ENCODE measurements around the gene GSE1. TPM values are rescaled to one million over a fixed set of nuclear protein-coding genes. Genes with fewer than 3 reads are reported as not detected.

Gene GSE1
- polyA plus RNA-seq (ENCODE audit: insufficient read length) = 70.2 TPM

DNA sequence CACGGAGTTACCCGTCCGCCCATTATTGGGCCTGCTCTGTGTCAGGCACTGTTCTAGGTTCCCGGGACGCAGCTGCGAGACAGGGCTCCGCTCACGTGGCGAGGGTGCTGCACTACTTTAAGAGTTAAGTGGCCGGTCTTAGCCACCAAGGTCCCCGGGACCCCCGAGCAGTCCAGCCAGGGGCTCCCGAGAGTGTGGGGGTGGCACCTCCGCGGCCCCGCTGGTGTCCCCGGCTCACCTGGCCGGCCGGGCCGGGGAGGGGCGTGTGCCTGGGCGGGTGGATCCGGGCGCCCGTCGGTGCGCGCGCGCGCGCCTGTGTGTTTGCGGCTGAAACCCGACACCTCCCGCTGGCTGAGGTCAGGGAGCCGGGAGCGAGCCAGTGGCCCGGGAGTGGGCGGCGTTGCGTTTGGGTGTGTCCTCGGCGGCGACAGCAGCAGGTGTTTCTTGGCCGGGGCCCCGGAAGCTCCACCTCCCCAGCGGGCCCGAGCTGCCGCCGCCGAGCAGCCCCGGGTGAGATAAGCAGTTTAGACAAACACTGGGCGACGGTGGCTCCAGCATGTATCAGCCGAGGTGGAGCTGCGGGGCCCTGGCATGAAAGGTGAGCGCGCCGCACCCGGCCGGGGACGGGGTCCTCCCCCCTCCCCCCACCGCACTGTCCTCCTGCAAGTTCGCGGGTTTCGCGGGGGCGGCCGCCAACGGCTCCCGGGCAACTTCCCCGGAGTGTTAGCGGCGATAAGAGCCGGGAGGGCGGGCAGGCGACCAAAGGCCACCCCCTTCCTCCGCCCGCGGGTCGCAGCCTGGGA, at the start of gene GSE1:
Gene GSE1, plus strand, starts transcription at position 522 of the 803 bp plus-strand sequence. Its CDS starts 70 bp downstream, at position 592.
- peak; percentile 84 for DNase-seq

GRCh38 chr16:85563515-85564276, 49.4 kb upstream of the GSE1 start:
- no peak for DNase-seq

- DNase-seq = no peak
Observed at GRCh38 chr16:85564277-85565051, 48.7 kb upstream of the GSE1 start.

- no peak for DNase-seq
Observed at GRCh38 chr16:85565340-85565739, 47.8 kb upstream of the GSE1 start.

- DNase-seq = no peak
Observed at GRCh38 chr16:85565801-85566526, 47.2 kb upstream of the GSE1 start.

DNA sequence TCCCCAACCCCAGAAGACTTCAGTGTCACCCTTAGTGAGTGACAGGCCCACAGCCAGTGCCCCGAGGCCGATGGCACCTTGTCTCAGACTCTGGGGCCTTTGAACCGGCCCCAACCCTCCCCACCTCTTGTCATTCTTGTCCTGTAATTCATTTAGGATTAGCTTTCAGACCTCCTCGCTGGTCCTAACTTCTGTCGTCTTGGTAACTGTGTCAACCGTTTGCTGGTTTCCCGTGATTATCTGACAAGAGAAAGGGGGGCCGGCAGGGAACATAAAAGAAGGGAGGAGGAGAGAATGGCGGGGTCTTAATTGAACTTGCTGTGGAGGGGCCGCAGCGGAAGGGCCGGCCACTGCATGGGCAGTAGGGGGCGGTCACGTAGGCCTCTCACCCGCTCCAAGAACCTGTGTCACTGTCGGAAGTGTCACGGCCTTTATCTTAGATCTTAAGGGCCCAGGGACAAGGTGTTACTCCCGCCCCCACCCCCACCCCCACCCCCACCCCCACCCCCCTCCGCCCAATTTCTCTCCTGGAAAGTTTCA, 46.5 kb upstream of the GSE1 start:
- no peak for DNase-seq

- no peak for DNase-seq
Observed at GRCh38 chr16:85567101-85567866, 45.8 kb upstream of the GSE1 start.

- no peak for DNase-seq
Observed at GRCh38 chr16:85567935-85568334, 45.2 kb upstream of the GSE1 start.

- no peak for DNase-seq
Observed at GRCh38 chr16:85568519-85568918, 44.6 kb upstream of the GSE1 start.

- DNase-seq = no peak
Observed at GRCh38 chr16:85569039-85569614, 44.0 kb upstream of the GSE1 start.

- DNase-seq = no peak
Observed at GRCh38 chr16:85569615-85570212, 43.4 kb upstream of the GSE1 start.

GRCh38 chr16:85570213-85570734, 42.8 kb upstream of the GSE1 start:
- DNase-seq = no peak

DNA sequence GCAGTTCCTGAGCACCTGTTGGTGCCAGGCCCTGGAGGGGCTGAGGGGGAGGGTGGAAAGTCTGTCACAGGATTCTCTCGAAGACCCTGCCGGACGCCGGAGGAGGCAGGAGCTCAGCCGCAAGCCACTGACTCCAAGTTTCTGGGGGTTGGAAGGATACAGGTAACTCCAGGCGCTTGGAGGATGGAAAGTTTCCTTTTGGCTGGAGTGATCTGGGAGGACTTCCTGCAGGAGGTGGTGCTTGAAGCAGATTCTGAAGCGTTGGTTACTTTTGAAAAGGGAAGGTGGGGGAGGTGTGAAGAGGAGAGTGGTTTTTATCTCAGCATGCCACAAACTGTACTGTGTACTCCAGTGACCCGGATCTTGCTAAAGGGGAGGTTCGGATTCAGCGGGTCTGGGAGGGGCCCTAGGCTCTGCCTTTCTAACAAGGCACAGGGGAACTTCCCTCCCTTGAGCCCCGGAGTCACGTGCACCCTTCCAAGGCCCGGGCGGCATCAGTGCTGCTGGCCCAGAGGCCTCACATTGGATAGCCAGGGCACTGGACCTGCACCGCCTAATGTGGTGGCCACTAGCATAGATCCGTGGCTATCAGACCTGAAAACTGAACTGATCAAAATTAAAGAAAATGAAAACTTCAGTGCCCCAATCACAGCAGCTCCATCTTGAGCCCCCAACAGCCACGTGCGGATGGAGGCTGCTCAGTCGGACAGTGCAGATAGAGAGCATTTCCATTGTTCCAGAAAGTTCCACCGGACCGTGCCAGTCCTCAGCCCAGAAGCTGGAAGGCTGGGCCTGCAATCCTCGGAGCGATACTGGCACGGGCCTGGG, 42.2 kb upstream of the GSE1 start:
- no peak for DNase-seq

- DNase-seq = no peak
Observed at GRCh38 chr16:85571563-85571812, 41.6 kb upstream of the GSE1 start.

DNA sequence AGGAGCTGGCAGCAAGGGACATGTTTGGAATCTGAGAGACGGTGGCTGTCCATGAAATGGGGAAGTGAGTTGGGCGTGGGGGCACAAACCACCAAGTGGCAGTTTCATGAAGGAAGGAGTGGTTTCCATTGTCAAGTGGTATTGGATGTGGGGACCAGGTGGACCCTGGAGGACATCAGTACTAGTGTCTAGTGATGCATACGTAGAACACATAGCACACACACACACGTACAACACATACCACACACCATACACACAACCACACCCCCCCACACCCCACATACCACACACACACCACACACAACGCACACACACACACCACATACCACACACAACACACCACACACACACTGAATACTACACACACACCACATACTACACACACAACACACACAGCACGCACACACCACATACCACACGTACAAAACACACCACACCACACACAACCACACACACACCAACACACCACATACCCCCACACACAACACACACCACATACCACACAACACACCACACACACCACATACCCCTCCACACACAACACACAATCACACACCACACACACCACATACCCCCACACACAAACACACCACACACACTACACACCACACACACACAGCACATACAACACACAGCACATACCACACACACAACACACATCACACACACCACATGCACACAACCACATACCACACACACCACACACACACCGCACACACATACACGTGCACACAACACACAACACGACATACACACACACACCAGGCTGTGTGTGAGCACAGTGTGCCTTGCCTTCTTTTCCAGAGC, 41.1 kb upstream of the GSE1 start:
- DNase-seq = no peak

- DNase-seq = no peak
Observed at GRCh38 chr16:85573045-85573695, 40.0 kb upstream of the GSE1 start.

GRCh38 chr16:85573696-85574641, 39.2 kb upstream of the GSE1 start:
- DNase-seq = peak; percentile 79

Data from hindlimb muscle (tissue), 1 donor.